Posterior vena cava (tissue), 2 donors: Measurements from ENCODE around the gene SLC13A3. TPM values are rescaled to one million over a fixed set of nuclear protein-coding genes. Genes with fewer than 3 reads are reported as not detected.

Experiments
- DNase-seq: peaks from one replicate; pipeline ENCODE4 v3.0.0-alpha.2; 2020; ENCODE audit warnings: low spot score
- intact Hi-C, 2 donors: fragments of 100-400 bp; cut with DNase I; formaldehyde crosslinking; loops; one replicate each; pipeline versions ENCODE4 v1.14.1 to v1.14.2; 2022 to 2023
- total RNA-seq, 2 donors: library from RNA; stranded (reverse); fragmentation: NEBNext Ultra II Directional; extraction: Animal tissue kit (Norgen Biotek cat#: 25700); gene quantifications; one replicate each; pipeline ENCODE4 v1.2.1, GENCODE V29; 2021
- donor health status: DM: yes; HTN: yes; CAD: no.
- donor health status: DM: yes; HTN: yes; CAD: no.

Gene SLC13A3
- total RNA-seq, 2 donors from 2014 or later = 1.7 to 2.3 TPM

DNA sequence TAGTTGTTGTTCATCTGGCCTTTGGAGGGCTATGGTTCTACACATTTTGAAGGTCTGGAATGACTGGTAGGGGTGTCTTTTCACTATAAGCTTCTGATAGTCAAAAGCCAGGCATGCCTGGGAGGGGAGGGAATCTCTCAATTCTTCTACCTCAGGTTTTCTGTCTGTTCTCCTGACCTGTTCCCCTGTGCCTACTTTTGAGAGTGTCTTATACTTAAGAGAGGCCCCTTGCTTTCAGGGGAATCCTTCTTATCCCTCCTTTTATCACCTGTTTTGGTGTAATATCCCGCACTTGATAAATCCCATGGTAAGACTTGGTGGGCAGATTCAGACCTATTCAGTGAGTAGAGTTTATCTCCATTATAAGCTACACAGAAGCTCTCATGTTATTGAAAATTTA, 10.4 kb upstream of the SLC13A3 start:
- intact Hi-C loops = no loop called here
- DNase-seq = no peak

GRCh38 chr20:46660487-46660886, 9.2 kb upstream of the SLC13A3 start:
- no peak for DNase-seq
- intact Hi-C loops = no loop called here

- DNase-seq = no peak
- intact Hi-C loops = no loop called here
Measured at GRCh38 chr20:46657618-46658017, 6.4 kb upstream of the SLC13A3 start.

DNA sequence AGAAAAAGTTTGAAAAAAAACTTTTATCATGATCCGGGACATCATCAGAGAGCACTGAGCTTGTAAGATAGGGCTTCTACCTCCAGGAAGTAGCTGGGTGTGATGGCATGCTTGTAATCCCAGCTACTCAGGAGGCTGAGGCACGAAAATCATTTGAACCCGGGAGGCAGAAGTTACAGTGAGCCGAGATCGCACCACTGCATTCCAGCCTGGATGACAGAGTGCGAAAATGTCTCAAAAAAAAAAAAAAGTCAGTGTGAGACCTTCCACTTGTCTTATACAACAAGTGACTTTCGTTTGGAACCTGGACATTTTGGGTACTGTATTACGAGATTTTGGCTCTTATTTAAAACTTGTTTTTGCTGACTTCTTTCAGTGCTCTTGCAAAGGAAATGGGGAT, 5.9 kb upstream of the SLC13A3 start:
- no peak for DNase-seq
- intact Hi-C loops = no loop called here

GRCh38 chr20:46652699-46653098, 1.4 kb upstream of the SLC13A3 start:
- intact Hi-C loops = no loop called here
- no peak for DNase-seq

GRCh38 chr20:46650575-46651090, 626 bp downstream of the SLC13A3 start:
- intact Hi-C loops = no loop called here

DNA sequence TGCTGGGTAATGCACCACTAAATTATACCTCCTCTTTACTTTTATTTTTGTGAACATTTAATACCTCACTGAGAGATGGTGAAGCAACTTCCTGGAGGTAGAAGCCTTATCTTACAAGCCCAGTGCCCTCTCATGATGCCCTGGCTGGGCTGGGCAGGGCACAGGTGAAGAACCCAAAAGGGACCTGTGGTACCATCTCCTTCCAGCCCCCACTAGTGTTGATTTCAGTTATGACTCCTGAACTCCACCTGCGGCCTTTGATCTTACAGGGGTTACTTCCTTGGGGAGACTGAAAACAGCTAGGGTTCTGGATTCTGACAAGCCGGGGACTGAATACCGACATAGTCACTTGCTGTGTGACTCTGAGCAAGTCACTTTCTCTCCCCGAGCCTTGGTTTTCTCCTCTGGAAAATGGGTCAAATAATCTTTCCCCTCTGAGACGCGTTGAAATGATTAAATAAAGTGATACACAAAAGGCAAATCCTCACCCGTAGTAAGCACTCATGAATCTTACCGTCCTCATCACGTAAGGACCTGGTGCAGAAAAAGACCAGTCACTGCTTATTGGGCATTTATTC, 1.2 kb downstream of the SLC13A3 start:
- intact Hi-C loops = no loop called here

More at GRCh38 chr20:46650575-46651090, 626 bp downstream of the SLC13A3 start:
- no peak for DNase-seq

DNA sequence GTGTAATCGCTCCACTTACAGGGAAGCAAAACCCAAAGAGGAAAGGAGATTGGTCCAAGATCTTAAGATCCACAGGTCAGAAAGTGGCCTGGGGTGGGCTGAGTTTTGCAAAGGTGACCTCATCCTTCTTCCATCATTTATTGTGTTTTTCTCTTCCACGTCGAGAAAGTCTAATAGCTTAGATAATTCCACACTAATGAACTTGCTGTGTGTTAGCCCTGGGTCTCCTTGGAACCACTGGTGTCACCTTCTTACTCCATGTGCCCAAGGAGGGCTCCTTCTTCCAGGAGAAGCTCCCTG, 1.7 kb downstream of the SLC13A3 start:
- intact Hi-C loops = no loop called here
- DNase-seq = no peak

More for the DNA sequence above, 1.2 kb downstream of the SLC13A3 start:
- no peak for DNase-seq

DNA sequence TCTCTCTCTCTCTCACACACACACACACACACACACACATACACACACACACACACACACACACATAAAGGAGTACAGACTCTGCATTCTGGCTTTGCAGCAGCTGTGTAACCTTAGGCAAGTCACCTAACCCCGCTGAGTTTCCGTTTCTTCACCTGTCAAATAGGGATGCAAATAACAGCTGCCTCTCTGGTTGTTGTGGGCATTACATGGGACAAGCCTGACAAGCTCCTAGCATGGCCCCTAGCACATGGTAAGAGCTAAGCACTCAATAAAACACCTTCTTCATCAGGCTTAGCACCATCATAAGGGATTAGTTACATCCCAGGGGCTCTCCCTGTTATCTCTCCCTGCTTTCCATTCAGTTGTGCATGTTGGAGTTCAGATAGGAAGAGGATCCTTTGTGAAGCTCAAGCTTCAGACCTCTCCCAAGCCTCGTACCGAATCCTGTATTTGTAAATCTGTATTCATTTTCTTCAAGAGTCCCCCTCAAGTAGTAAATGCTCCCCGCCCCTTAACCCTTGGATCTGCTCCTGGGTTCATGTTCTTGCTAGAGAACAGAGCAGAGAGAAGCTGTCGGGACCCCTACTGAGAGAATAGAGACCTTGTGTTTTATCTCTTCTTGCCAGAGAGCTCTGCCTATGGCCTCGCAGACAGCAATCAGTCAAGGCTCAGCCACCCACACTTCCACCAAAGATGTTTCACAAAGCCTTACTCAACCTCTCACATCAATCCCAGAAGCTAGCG, 2.2 kb downstream of the SLC13A3 start:
- intact Hi-C loops = no loop called here

DNA sequence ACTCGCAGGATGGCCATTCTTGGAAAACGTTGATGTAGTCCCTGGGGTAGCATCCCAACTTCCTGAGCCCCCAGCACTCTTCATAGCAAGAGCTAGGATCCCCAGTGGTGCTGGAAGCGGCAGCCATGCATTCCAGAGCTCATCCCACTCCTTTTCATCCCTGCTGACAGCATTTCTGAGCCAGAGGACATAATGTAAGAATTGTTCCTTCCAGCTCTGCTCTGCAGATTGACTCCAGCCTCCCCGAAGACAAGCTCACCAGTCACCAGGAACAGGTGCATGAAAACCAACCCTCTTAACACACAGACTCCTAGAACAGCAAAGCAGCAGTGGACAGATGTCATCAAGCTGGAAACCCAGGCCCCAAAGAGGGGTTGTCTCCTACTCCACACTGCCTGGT, 3.8 kb downstream of the SLC13A3 start:
- DNase-seq = no peak
- intact Hi-C loops = no loop called here

More for the DNA sequence above, 2.2 kb downstream of the SLC13A3 start:
- no peak for DNase-seq

DNA sequence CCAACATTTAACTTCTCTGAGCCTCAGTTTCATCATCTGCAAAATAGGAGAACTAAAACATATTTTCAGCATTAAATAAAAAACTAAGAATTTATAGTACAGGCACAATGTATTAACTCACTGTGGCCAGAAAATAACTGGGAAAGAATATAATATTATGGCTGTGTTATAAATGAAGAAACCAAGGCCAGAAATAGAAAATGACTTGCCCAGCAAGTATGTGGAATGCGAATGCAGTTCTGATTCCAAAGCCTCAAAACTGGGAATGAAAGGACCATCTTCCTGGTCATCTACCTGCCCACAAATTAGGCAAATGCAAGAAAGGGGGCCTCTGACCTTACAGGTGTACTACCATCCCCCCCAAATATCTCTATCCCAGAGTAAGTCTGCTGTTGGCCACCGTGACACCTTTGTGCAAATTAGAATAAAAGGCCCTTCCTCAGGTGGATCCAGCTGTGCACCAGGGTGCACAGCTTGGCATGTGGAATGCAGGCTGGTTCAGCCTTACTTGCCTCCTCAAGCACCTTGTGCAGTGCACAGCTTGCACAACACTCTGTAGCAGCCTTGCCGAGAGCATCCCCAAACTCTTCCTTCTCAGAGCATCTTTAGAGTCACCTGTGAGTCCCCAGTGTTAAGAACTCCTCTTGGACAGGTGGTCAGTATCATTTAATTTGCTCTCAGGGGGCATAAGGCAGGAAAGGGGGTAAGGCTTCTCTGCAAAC, 4.4 kb downstream of the SLC13A3 start:
- no peak for DNase-seq
- intact Hi-C loops = no loop called here

- intact Hi-C loops = no loop called here
- DNase-seq = no peak
Measured at GRCh38 chr20:46646122-46646521, 5.1 kb downstream of the SLC13A3 start.

DNA sequence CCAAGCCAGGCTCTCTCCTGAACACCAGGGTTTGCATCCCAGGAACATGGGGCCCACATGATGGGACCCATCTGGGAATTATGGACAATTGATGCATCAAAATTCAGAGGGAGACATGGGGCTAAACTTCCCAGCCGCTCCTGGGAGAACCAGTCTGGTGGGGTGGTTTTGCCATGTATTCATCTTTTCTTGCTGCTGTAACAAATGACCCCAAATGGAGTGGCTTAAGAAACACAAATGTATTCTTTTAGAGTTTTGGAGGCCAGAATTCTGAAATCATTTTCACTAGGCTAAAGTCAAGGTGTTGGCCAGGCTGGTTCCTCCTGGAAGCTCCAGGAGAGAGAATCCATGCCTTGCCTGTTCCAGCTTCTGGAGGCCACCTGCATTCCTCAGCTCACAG, 6.5 kb downstream of the SLC13A3 start:
- intact Hi-C loops = no loop called here
- DNase-seq = no peak

GRCh38 chr20:46644160-46644559, 7.1 kb downstream of the SLC13A3 start:
- intact Hi-C loops = no loop called here
- no peak for DNase-seq

GRCh38 chr20:46642969-46643343, 8.3 kb downstream of the SLC13A3 start:
- no peak for DNase-seq

DNA sequence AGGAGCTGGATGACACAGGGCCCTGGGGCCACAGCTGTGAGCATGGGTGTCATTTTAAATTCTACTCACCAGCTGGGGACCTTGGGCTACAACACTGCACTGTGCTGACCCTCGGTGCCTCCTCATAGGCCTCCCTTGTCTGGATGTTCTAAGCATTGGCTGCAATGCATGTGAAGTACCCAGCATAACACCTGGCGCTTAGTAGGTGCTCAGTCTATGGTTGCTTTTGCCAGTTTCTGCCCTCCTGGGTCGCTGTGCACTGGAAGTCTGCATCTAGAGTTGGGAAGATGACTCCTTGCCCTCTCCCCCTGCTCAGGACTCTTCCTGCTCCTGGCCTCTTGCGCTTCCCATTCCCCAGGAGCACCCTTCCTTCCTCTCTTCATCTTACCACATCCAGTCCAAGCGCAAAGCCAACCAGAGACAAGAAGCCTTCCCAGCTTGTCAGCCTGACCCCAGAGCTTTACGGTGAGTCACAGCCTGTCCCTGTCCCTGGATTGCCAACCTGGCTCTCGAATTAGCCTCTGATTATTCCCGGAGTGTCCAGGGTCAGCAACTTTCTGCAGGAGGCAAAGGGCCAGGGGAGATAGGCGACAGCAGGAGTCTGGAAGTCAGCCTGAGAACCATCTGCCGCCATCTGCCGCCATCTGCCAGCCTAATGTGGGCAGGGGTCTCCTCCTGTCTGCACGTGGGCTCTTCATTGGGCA, 8.8 kb downstream of the SLC13A3 start:
- intact Hi-C loops = no loop called here
- DNase-seq = no peak

More at GRCh38 chr20:46642969-46643343, 8.3 kb downstream of the SLC13A3 start:
- intact Hi-C loops = no loop called here

GRCh38 chr20:46641424-46641823, 9.8 kb downstream of the SLC13A3 start:
- DNase-seq = no peak
- intact Hi-C loops = no loop called here

- no peak for DNase-seq
- intact Hi-C loops = no loop called here
Measured at GRCh38 chr20:46640536-46641311, 10.5 kb downstream of the SLC13A3 start.

GRCh38 chr20:46640044-46640443, 11.2 kb downstream of the SLC13A3 start:
- no peak for DNase-seq
- intact Hi-C loops = no loop called here
